ENCODE data around the gene TBC1D22A.

The TBC1D22A gene

GRCh38 chr22:46841522-46841921, 79.1 kb downstream of the TBC1D22A start:
- DNase-seq: no peak

GRCh38 chr22:46842606-46843005, 80.2 kb downstream of the TBC1D22A start:
- no peak for DNase-seq

GRCh38 chr22:46843821-46844255, 81.4 kb downstream of the TBC1D22A start:
- no peak for DNase-seq

GRCh38 chr22:46844606-46845210, 82.3 kb downstream of the TBC1D22A start:
- no peak for DNase-seq

GRCh38 chr22:46845296-46846149, 83.1 kb downstream of the TBC1D22A start:
- no peak for DNase-seq

- DNase-seq: no peak
Measured at GRCh38 chr22:46846150-46846831, 83.8 kb downstream of the TBC1D22A start.

GRCh38 chr22:46846832-46847355, 84.4 kb downstream of the TBC1D22A start:
- no peak for DNase-seq

GRCh38 chr22:46848197-46848596, 85.7 kb downstream of the TBC1D22A start:
- DNase-seq: no peak

- no peak for DNase-seq
Measured at GRCh38 chr22:46849101-46849500, 86.7 kb downstream of the TBC1D22A start.

GRCh38 chr22:46849951-46850350, 87.5 kb downstream of the TBC1D22A start:
- DNase-seq: no peak

GRCh38 chr22:46851311-46851710, 88.9 kb downstream of the TBC1D22A start:
- no peak for DNase-seq

- DNase-seq: no peak
Measured at GRCh38 chr22:46851941-46852340, 89.5 kb downstream of the TBC1D22A start.

- DNase-seq: no peak
Measured at GRCh38 chr22:46852771-46853170, 90.3 kb downstream of the TBC1D22A start.

GRCh38 chr22:46853191-46853590, 90.7 kb downstream of the TBC1D22A start:
- DNase-seq: no peak

- DNase-seq: no peak
Measured at GRCh38 chr22:46854125-46854870, 91.8 kb downstream of the TBC1D22A start.

GRCh38 chr22:46855681-46856080, 93.2 kb downstream of the TBC1D22A start:
- DNase-seq: no peak

- DNase-seq: no peak
Measured at GRCh38 chr22:46856661-46857060, 94.2 kb downstream of the TBC1D22A start.

GRCh38 chr22:46857142-46857884, 94.9 kb downstream of the TBC1D22A start:
- no peak for DNase-seq

GRCh38 chr22:46857885-46858143, 95.4 kb downstream of the TBC1D22A start:
- no peak for DNase-seq

GRCh38 chr22:46858181-46858771, 95.8 kb downstream of the TBC1D22A start:
- no peak for DNase-seq

GRCh38 chr22:46860562-46860961, 98.1 kb downstream of the TBC1D22A start:
- no peak for DNase-seq
